DND-41 (cell line): ENCODE data around the gene THSD4.

Experiments used
- ATAC-seq: fragments of 200-7000 bp; cut with Tn5 transposase; 3 replicates; pipeline ENCODE4 v1.9.1; 2021; ENCODE audit warnings: low read depth; ENCODE audit not compliant: insufficient read depth
- DNase-seq: peaks from one replicate; pipeline ENCODE4 v3.0.0-alpha.2; 2020
- H2AFZ ChIP-seq: 2 replicates; pipeline ENCODE4 v1.6.0; 2012; ENCODE audit warnings: low read depth, low read length
- H3K27ac ChIP-seq: 2 replicates; pipeline ENCODE4 v1.5.1; 2012; ENCODE audit warnings: low read length, inconsistent platforms
- H3K27me3 ChIP-seq: fragments of 200-600 bp; sonication (generic); 2 replicates; pipeline ENCODE4 v1.6.0; 2012; ENCODE audit warnings: low read length, mild to moderate bottlenecking, inconsistent platforms; ENCODE audit not compliant: insufficient read depth, poor library complexity
- H3K36me3 ChIP-seq: 2 replicates; pipeline ENCODE4 v1.5.1; 2012; ENCODE audit warnings: low read length, inconsistent platforms; ENCODE audit not compliant: insufficient read depth
- H3K4me1 ChIP-seq: 2 replicates; pipeline ENCODE4 v1.5.1; 2012; ENCODE audit warnings: mild to moderate bottlenecking, low read length; ENCODE audit not compliant: insufficient read depth
- H3K4me2 ChIP-seq: 2 replicates; pipeline ENCODE4 v1.6.0; 2012; ENCODE audit warnings: mild to moderate bottlenecking, moderate library complexity, low read length, inconsistent platforms; ENCODE audit not compliant: insufficient read depth
- H3K4me3 ChIP-seq, 2 experiments: fragments of 200-600 bp in 1 of 2; shearing (Covaris generic) in 1 of 2; 2 replicates each; pipeline ENCODE4 v1.5.1; 2012 to 2016; ENCODE audit warnings: inconsistent platforms in 2 of 2, low read length in 2 of 2, mild to moderate bottlenecking in 2 of 2, low read depth in 1 of 2, moderate library complexity in 1 of 2
- H3K79me2 ChIP-seq: 2 replicates; pipeline ENCODE4 v1.6.0; 2012; ENCODE audit warnings: low read length, inconsistent platforms; ENCODE audit not compliant: insufficient read depth
- H3K9ac ChIP-seq: 2 replicates; pipeline ENCODE4 v1.6.0; 2012; ENCODE audit warnings: low read depth, mild to moderate bottlenecking, inconsistent platforms, low read length, moderate library complexity
- H3K9me3 ChIP-seq: 2 replicates; pipeline ENCODE4 v1.5.1; 2012; ENCODE audit warnings: low read length, moderate library complexity, mild to moderate bottlenecking, inconsistent platforms; ENCODE audit not compliant: insufficient read depth, severe bottlenecking
- H4K20me1 ChIP-seq: 2 replicates; pipeline ENCODE4 v1.6.0; 2012; ENCODE audit warnings: low read length; ENCODE audit not compliant: insufficient read depth
- EZH2 ChIP-seq: IDR thresholded peaks from 3 replicates; pipeline ENCODE4 v1.6.1; 2012; ENCODE audit warnings: borderline replicate concordance, low read depth, mild to moderate bottlenecking, moderate library complexity, low read length, inconsistent platforms; ENCODE audit not compliant: severe bottlenecking
- TF ChIP-seq, protein P1 (sequence below): IDR thresholded peaks from 2 replicates; pipeline ENCODE4 v1.5.1; 2012; ENCODE audit warnings: borderline replicate concordance, low read length, moderate library complexity, mild to moderate bottlenecking; ENCODE audit not compliant: poor library complexity, severe bottlenecking; ENCODE audit errors: extremely low read depth

The THSD4 gene

DNA sequence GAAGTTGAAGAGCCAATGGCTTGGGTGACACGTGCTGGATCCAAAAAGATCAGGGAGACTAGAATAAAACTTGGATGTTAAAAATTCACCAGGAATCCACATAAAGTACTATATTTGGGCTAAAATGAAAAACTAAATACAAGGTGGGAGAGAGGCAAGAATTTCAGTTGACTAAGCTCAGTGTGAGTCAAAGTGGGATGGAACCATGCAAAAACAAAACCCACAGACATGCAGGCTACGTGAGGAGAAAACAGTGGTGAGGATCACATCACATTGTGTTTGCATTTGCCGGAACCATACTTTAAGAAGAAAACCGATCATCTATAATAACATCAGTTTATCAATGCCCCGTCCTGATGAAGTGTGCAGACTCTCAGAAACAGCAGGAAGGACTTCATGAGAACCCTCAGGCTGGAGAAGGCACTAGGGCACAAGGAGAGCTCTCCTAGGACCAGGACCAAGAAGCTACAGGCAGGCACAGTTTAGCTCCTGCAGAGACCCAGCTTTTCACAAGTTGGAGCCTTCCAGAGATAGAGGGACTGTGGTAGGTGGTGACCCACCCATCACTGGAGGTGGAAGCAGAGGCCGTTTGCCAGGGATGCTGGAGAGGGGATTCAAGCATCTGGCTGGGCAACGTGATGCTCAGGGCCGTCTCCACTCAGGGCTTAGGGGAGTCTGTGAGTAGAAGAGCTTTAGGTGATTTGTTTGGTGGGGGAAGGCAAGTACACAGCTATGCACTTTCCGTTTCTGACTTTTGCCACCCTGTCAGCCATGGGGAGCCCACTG is 666.1 kb downstream of the THSD4 start:
- no peaks in the 10 kb centered on the region for H3K79me2 ChIP-seq
- H3K4me3 ChIP-seq = no peak overlapping the region
- ATAC-seq (no peak), DNase-seq (no peak)
- H3K4me2 ChIP-seq = no peak overlapping the region
- TF ChIP-seq, protein P1, sequence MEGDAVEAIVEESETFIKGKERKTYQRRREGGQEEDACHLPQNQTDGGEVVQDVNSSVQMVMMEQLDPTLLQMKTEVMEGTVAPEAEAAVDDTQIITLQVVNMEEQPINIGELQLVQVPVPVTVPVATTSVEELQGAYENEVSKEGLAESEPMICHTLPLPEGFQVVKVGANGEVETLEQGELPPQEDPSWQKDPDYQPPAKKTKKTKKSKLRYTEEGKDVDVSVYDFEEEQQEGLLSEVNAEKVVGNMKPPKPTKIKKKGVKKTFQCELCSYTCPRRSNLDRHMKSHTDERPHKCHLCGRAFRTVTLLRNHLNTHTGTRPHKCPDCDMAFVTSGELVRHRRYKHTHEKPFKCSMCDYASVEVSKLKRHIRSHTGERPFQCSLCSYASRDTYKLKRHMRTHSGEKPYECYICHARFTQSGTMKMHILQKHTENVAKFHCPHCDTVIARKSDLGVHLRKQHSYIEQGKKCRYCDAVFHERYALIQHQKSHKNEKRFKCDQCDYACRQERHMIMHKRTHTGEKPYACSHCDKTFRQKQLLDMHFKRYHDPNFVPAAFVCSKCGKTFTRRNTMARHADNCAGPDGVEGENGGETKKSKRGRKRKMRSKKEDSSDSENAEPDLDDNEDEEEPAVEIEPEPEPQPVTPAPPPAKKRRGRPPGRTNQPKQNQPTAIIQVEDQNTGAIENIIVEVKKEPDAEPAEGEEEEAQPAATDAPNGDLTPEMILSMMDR = no peak
- no peak for TF ChIP-seq EZH2
- H2AFZ ChIP-seq = no peak overlapping the region
- H3K9ac ChIP-seq = no peak overlapping the region
- H4K20me1 ChIP-seq = no peaks in the 10 kb centered on the region
- H3K27ac ChIP-seq = no peak overlapping the region
- H3K4me1 ChIP-seq = no peaks in the 10 kb centered on the region
- no peaks in the 10 kb centered on the region for H3K9me3 ChIP-seq
- peaks cover 2% of the 10 kb centered on the region for H3K27me3 ChIP-seq
- H3K36me3 ChIP-seq = no peaks in the 10 kb centered on the region

DNA sequence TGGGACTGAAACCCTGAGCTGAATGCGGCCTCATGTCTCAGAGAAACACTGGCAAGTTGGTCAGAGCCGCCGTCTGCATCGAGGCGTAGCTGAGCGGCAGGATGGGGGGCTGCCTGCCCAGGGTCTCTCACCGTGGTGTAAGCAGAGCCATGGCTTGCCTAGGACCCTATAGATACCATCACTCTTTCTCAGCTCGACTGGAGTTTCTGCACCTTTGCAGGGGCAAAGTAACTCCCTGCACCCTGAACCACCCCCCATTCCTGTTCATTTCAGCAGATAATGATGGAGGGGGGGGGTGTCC is 666.6 kb downstream of the THSD4 start:
- no peaks in the 10 kb centered on the region for H4K20me1 ChIP-seq
- no peaks in the 10 kb centered on the region for H3K36me3 ChIP-seq
- no peak for DNase-seq
- no peak overlapping the region for H3K4me3 ChIP-seq
- no peak for ATAC-seq
- no peak overlapping the region for H2AFZ ChIP-seq
- H3K4me1 ChIP-seq = no peaks in the 10 kb centered on the region
- no peaks in the 10 kb centered on the region for H3K79me2 ChIP-seq
- TF ChIP-seq, protein P1 = no peak
- no peak for TF ChIP-seq EZH2
- H3K4me2 ChIP-seq = no peak overlapping the region
- H3K9ac ChIP-seq = no peak overlapping the region
- no peak overlapping the region for H3K27ac ChIP-seq
- no peaks in the 10 kb centered on the region for H3K9me3 ChIP-seq
- H3K27me3 ChIP-seq = peaks cover 2% of the 10 kb centered on the region

DNA sequence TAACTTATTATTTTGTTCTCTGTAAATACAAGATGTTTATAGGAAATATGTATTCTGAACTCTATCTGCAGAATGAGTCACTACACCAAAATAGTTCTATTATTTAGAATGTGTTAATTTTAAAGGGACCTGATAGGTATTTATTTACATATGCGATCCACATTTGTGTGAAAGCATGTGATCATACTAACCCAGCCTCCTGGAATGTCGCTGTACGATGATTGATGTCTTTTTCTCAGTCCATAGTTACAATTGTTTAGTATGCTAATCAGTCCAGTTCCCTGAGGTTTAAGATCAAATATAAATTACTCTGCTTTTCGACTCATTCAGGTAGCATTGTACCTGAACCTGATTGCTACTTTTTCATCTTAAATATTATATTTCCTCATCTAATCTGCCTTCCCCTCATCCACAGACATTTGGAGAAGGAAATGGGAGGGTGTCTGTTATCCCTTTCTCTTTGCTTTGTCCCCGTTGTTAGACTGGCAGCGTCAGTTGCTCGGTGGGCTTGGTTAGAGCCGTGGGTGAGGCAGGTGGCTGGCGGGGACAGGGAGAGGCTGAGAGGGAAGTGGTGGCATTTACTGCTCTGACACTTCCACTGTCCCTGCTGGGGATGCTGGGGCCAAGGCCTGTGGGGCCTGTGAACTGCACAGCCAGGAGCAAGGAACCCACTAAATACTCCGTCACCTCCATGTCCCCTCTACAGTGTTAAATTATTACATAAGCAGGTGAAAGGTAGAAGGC is 667.3 kb downstream of the THSD4 start:
- H3K27me3 ChIP-seq = peaks cover 2% of the 10 kb centered on the region
- no peaks in the 10 kb centered on the region for H3K36me3 ChIP-seq
- H4K20me1 ChIP-seq = no peaks in the 10 kb centered on the region
- DNase-seq = no peak
- no peak overlapping the region for H3K27ac ChIP-seq
- no peak overlapping the region for H2AFZ ChIP-seq
- no peak for ATAC-seq
- H3K4me2 ChIP-seq = no peak overlapping the region
- no peaks in the 10 kb centered on the region for H3K9me3 ChIP-seq
- no peak overlapping the region for H3K9ac ChIP-seq
- H3K79me2 ChIP-seq = no peaks in the 10 kb centered on the region
- TF ChIP-seq, protein P1 = no peak
- no peak for TF ChIP-seq EZH2
- no peak overlapping the region for H3K4me3 ChIP-seq
- no peaks in the 10 kb centered on the region for H3K4me1 ChIP-seq
